ENCODE data around the gene MYO10.

MYO10 gene

GRCh38 chr5:16913187-16914107 is 22.6 kb downstream of the MYO10 start:
- no peak for DNase-seq

DNA sequence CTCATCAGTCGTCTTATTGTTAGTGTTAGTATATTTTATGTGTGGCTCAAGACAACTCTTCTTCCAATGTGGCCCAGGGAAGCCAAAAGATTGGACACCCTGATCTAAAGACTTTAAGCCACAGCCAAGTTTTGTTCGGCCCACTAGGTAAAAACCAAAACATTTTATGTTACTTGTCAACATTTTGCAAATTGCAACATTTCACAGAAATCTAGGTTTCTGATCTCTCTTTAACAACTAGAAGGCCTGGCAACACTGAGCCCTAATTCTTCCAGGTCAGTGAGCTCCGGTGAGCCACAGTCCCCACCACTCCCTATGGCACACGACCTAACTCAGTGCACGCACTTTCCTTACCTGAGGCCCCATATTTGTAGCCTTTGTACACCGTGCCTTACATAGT is 24.0 kb downstream of the MYO10 start:
- no peak for DNase-seq

- no peak for DNase-seq
These were observed 26.6 kb downstream of the MYO10 start for GRCh38 chr5:16909464-16909863.

DNA sequence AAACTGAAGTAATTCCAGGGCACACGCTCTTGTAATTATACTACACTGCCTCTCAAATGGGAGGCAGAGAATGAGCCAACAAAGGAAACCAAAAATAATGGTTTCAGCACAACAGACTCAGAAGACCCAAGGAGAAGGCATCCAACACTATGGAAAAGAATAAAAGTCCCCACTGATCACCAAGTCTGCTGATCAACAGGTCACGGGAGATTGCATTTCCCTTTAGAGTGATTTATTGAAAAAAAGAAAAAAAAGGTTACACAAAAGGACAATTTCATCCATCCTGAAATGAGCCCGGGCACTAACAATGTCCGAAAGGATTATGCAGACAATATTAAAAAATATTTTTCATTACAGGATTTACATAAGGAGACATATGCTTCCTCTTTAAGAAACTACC is 28.8 kb downstream of the MYO10 start:
- no peak for DNase-seq

DNA sequence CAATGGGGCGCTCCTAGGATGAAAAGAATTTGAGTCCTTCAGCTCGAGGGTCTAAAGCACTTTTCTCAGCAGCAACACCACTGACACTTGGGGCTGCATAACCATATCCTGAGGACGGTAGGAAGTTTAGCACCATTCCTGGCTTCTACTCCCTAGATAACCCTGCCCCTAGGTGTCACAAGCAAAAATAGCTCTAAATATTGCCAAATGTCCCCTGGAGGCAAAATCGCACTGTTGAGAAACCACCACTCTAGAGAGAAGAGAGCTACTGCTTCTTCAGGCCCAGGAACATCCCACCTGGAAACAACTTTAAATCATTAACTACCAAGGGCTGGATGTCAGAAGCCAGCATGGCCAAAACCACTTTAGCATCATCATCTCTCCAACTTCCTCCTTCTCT is 29.8 kb downstream of the MYO10 start:
- DNase-seq, result no peak

- DNase-seq, result no peak
These were observed 32.4 kb downstream of the MYO10 start for GRCh38 chr5:16903480-16904300.

DNA sequence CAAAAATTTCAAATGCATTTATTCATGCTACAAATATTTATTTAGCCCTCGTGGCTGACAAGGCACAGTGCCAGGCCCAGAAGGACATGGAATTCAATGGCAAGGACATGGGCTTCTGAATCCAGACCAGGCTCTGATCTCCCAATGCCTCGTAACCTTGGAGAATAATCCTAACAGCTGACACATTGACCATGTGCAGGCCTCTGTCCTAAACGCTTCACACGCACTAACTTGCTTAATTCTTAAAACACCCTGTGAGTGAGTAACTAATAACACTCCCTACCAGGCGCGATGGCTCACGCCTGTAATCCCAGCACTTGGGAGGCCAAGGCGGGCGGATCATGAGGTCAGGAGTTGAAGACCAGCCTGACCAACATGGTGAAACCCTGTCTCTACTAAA is 33.2 kb downstream of the MYO10 start:
- DNase-seq, result peak; percentile 67

- no peak for DNase-seq
These were observed 35.0 kb downstream of the MYO10 start for GRCh38 chr5:16901021-16901644.

DNA sequence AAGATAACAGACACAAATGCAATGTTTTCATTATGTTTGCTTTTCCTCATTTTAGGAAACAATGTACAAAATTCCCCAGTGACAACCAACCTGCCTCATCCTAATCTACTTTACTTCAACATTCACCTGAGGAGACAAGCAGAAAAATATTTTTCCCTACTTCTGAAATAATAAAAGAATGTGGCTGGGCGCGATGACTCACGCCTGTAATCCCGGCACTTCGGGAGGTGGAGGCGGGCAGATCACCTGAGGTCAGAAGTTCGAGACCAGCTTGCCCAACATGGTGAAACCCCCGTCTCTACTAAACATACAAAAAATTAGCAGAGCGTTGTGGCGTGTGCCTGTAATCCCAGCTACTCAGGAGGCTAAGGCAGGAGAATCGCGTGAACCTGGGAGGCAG is 36.9 kb downstream of the MYO10 start:
- no peak for DNase-seq

DNA sequence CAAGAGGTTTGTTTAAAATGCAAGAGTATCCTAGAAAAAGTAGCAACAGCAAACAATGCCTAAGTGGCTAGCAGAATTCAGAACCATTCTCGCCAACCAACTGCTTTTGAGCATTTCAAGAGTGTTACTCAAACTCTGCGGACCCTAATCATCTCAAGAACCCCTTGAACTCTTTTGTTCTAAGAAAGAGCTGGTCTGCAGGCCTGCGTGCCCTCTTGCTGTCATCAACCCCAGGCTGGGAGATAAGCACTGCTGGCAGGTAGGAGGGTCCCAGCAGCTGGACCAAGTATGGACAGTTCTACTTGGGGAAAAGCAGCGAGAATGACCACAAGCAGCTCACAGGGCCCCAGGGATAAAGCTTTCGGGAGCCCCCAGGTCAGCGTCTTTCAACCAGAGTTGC is 38.3 kb downstream of the MYO10 start:
- DNase-seq, result peak; percentile 82

- DNase-seq, result peak; percentile 94
These were observed 38.8 kb downstream of the MYO10 start for GRCh38 chr5:16897284-16897704.

DNA sequence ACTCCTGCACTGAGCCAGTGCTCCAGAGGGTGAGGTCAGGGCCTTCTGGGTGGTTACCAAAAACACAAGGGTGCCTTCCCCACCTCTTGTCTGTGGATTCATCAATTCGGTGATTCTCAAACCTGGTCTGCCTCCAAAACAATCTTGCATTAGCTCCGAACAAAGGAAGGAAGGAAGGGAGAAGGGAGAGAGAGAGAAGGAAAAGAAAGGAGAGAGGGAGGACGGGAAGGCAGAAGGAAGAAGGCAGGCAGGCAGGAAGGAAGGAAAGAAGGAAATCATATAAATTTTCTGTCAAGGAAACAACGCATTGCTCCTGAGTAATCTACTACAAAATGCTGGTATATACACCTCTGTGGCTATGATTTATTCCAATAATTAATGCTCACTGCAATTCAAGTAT is 39.3 kb downstream of the MYO10 start:
- no peak for DNase-seq

- peak; percentile 89 for DNase-seq
These were observed 41.6 kb downstream of the MYO10 start for GRCh38 chr5:16894236-16895057.

DNA sequence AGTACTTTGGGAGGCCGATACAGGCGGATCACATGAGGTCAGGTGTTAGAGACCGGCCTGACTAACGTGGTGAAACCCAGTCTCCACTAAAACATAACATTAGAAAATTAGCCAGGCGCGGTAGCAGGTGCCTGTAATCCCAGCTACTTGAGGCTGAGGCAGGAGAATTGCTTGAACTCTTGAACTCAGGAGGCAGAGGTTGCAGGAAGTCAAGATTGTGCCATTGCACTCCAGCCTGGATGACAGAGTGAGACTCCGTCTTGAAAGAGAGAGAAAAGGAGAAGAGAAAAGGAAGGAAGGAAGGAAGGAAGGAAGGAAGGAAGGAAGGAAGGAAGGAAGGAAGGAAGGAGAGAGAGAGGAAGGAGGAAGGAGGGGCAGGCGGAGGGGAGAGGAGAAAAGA is 45.1 kb downstream of the MYO10 start:
- no peak for DNase-seq

GRCh38 chr5:16889972-16890519 is 46.0 kb downstream of the MYO10 start:
- no peak for DNase-seq

DNA sequence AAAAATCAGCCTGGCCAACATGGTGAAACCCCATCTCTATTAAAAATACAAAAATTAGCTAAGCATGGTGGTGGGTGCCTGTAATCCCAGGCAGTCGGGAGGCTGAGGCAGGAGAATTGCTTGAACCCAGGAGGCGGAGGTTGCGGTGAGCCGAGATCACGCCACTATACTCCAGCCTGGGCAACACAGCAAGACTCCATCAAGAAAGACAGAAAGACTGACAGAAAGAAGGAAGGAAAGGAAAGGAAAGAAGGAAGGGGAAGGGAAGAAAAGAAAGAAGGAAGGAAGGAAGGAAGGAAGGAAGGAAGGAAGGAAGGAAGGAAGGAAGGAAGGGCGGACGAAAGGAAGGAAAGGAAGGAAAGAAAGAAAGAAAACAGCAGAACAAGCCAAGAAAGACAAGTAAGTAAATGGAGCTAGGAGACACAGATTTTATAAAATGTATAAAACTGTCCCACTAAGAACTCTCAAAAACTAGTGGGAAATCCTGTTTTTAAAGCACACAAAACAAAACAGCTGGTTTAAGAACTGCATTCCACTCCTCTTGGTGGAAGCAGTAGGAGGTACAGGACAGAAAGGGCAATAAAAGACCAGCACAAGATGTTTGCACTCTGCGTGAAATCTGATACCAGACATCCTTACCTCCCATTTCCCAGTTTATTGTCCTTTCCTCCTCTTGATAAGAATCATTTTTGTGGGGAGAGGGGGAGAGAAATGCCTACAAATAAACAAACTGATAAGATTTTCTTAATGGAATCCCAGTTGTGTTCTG is 46.7 kb downstream of the MYO10 start:
- DNase-seq, result no peak

GRCh38 chr5:16888694-16889124 is 47.4 kb downstream of the MYO10 start:
- DNase-seq, result no peak

DNA sequence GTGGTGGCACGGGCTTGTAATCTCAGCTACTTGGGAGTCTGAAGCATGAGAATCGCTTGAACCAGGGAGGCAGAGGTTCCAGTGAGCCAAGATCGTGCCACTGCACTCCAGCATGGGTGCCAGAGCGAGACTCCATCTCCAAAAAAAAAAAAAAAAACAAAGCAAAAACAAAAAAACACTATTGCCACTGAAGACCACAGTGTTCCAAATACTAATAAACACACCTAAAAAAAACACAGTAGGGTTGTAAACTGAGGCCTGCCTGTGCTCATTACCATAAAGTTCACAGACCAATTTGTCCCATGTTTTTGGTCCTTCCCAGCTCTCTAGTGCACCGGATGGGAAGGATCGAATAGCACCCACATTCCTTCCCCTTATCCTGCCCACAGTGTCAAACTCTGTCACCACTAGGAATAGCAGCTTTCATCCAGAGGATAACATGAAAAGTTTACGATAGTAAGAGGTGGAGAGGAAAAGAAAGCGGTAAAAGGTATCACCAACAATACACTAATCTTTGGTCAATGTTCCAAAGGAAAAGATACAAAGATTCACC is 49.2 kb downstream of the MYO10 start:
- DNase-seq, result no peak

DNA sequence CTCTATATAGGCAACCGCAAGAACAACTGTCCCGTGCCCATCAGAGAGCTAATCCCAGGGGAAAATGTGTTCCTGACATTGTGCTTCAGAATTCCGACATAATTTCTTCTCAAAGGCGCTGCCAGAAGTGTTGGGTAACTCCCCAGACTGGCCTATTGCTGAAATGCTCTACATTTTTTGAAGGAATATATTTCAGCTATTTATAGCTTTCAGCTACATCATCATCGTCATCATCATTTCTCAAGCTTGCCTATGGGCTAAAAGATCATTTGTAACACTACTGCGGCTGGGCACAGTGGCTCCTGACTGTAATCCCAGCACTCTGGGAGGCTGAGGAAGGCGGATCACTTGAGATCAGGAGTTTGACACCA is 49.7 kb downstream of the MYO10 start:
- DNase-seq, result no peak

- DNase-seq, result no peak
These were observed 50.3 kb downstream of the MYO10 start for GRCh38 chr5:16885635-16886365.
